ENCODE results near the gene BOK.
A peak's percentile ranks its signal among the peaks of the same experiment; 100 is the strongest.

BOK gene

GRCh38 chr2:241539616-241540374 is 18.8 kb upstream of the BOK start:
- DNase-seq, result no peak

DNA sequence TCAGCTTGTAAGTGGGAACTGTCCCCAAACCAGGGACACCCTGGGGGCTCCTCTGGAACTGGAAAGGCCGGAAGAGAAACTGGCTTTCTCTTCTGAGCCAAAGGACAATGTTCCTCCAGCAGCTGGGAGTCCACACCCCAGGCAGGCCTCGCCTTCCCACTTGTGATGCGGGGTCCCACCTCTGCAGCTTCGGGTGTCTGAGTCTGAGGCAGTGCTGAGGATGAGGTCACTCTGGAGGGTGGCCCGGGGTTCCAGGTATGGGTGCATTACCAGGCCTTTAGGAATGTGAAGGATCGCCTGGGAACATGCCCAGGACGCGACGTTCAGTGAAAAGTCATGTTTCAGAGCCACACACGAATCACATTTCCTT is 18.2 kb upstream of the BOK start:
- DNase-seq, result no peak

GRCh38 chr2:241540771-241541561 is 17.6 kb upstream of the BOK start:
- no peak for DNase-seq

- DNase-seq, result no peak
Measured at GRCh38 chr2:241541564-241542277, 16.8 kb upstream of the BOK start.

DNA sequence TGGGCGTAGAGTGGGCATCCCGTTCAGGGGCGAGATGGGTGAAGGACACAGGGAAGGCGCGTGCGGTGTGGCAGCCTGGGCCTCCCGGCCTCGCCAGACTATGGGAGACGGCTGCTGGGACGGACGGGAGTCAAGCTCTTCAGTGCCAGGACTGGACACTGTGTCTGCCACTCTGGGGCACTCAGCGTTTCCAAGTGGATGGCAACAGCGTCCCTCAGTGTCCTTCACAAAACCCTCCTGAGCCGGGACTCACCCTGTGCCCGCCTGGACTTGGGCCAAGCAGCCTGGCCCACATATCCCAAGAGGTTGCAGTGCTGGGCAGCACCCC is 16.3 kb upstream of the BOK start:
- no peak for DNase-seq

- DNase-seq, result no peak
Measured at GRCh38 chr2:241545106-241545505, 13.4 kb upstream of the BOK start.

- DNase-seq, result no peak
Measured at GRCh38 chr2:241545523-241546473, 12.7 kb upstream of the BOK start.

DNA sequence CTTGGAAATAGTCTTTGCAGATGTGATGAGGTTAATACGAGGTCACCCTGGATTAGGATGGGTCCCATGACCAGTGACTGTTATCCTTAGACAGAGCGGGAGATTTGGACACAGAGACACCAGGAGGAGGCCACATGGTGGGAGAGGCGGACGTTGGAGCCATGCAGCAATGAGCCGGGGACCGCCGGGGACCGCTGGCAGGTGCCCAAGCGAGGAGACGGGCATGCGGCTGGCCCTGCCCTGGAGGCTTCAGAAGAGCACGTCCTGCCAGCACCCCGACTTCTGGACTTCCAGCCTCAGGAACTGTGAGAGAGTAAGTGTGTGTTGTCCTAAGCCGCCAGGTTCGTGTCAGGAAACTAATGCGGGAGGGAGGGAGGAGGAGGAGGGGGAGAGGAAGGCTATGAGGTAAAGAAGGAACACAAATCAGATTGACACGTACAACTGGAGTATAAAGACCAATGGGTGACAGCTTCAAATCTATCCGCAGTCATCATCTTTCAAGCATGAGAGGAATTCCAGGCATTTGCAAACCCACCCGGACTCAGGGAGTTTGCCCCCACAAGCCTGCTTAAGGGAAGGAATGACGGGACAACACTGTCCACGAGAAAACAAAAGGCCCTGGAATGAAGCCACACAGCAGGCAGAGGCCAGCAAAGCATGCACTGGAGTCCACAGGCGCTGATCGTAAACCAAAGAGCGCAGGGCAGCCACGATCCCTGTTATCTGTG is 11.6 kb upstream of the BOK start:
- no peak for DNase-seq

DNA sequence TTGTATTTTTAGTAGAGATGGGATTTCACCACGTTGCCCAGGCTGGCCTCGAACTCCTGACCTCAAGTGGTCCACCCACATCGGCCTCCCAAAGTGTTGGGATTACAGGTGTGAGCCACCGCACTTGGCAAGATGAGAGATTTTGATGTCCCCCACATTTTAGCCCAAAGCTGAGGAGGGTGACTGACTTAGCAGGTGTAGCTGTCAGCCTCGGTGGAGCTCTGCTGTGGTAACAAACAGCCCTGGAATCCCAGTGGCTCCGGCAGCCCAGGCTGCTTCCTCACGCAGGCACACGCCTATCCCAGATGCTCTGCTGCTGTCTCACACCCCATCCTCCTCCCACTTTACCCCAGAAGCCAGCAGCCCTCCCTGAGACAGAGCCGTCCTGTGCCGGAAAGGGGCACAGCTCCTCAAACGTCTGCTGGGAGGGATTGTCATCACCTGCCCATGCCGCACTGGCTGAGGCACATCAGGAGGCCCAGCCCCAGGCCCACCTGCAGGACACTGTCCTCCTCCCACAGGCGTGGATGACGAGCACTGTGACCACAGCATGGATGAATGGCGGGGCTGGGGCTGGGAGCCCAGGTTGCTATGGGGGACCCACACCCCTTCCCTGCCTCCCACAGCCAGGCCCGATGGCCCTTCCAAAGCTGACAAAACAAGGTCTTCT is 10.6 kb upstream of the BOK start:
- no peak for DNase-seq

GRCh38 chr2:241548451-241548835 is 10.1 kb upstream of the BOK start:
- DNase-seq, result no peak

DNA sequence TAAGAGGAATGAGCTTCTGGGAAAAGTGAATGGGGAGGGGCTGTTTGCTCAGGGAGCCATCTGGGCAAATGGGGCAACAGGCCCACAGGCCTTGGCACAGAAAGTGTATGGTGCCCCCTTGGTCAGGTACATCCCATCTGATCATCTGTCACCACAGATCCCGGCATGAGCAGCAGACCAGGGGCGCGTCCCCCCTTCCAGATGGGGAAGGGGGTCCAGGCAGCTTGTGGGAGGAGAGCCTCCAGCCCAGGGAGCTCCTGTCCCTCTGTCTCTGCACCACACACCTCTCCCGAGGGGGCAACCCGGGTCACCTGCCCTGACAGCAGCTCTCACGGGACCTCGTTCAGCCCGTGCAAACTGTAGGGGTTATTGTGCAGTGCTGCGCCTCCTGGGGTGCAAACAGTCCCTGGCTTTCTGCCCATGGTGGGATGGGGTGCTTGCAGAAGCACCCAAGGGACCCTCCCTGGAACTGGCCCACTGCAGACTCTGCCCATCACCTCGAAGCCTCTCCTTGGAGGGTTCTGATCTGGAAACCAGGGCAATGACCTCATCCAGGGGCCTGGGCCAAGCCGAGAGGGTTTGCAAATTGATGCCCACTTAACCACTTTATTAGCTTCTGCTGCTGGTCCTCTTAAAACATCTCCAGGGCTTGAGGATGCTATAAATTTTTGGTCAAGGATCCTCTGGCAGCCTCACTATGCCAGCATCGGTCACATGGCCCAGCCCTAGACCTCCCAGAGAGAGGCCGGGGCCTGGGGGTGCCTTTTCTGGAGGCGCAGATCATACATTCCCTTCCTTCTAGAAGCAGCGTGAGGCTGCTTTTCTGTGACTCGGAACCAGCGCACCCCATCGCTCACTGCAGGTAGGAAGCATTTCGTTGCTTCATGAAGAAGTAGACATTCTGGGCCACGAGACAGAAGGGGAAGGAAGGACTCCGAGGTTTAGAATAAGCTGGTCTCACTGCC is 7.6 kb upstream of the BOK start:
- peak; percentile 96 for DNase-seq

DNA sequence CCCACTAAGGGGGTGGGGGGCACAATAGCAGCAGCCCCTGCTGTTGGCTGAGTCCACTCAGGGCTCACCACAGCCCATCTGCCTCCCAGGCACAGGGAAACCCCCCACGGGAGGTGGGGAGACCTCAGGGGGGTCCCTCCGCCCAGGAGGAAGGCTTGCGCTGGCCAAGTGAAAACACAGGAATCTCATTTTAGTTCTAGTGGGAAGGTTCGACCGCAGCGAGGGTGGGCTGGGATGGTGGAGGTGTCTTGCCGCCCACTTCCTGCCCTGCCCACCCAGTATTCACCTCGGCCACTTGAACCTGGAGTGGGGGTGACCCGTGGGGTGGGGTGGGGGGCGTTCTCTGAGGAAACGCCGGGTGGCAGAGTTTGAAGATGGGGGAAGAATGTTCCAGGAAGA is 6.9 kb upstream of the BOK start:
- DNase-seq, result no peak

DNA sequence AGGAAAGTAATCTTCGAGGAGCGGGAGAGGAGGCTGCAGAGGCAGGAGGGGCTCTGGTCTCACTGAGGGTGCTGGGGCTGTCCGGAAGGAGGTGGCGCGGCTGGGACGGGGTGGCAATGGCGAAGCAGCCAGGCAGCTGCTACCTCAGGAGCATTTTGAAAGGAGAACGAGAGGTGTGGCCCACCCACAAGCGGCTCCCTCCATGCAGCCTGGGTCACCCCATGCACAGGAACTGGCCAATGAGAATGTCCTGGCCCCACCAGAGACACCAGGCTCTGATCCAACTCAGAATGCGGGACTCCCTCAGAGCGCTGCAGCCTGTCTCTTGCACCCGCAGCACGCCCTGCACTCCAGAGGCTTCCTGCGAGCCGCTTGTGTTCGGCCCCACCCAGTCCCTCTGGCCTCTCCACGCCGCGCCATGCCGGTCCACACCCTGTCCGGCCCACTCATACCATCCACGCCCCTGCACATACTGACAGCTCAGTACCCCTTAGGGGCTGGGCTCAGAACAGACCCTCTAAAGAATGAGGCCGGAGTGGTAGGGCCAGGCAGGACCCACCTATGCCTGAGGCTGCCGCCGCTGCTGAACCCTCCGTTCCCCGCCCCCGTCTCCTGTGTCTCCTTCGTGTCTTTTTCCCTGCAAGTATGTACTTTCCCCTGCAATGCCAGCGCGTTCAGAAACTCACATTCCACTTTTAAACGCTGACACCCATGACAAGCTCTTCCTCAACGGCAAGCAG is 6.4 kb upstream of the BOK start:
- DNase-seq, result peak; percentile 24

- DNase-seq, result no peak
Measured at GRCh38 chr2:241553512-241553830, 5.1 kb upstream of the BOK start.

DNA sequence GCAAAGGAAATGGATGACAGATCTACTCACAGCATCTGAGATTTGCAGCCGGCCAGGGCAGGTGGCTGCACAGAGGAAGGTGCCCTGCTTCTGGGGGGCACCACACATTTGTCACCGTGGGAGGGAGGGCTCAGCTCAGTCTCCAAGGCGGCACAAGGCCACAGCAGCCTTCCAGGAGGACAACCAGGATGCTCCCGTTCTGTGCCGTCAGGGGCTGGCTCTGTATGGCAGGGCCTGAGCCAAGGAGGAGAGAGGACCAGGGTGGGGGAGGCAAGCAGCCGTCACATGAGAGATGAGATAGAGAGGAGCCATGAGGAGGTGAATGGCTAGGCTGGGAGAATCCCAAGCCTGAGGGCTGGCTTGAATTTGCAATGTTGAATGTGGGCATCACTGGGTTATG is 4.6 kb upstream of the BOK start:
- no peak for DNase-seq

DNA sequence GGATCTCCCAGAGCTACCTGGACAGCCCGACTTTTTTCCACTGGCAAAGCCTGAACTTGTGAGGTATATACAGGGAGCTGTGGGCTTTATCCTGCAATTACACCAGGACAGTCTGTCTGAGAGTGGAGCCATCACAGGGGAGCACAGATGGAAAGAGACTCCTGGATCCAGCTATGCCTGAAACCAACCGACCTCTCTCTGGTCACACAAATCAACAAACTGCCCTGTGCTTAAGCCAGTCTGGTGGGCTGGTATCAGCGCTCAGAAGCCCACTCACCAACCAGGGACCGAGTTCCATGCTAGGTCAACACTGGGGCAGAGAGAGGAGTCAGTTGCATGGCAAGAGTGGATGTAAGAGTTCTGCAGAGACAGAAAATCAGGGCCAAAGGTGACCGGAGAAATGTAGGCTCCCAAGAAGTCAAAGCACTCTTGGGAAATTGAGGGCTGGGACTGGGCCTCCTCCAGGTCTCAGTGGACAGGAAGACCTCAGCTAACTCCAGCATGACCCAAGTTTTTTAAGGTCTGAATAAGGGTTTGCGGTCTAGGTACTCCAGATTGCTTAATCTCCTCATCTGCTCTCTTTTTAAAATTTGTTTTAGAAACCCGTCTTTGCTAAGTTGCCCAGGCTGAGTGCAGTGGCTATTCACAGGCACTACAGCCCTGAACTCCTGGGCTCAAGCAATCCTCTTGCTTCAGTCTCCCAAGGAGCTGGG is 3.8 kb upstream of the BOK start:
- DNase-seq, result no peak

GRCh38 chr2:241555711-241556110 is 2.8 kb upstream of the BOK start:
- no peak for DNase-seq

- DNase-seq, result no peak
Measured at GRCh38 chr2:241556746-241557145, 1.8 kb upstream of the BOK start.
